Measurements from ENCODE around the gene MAP3K8.

The MAP3K8 gene

DNA sequence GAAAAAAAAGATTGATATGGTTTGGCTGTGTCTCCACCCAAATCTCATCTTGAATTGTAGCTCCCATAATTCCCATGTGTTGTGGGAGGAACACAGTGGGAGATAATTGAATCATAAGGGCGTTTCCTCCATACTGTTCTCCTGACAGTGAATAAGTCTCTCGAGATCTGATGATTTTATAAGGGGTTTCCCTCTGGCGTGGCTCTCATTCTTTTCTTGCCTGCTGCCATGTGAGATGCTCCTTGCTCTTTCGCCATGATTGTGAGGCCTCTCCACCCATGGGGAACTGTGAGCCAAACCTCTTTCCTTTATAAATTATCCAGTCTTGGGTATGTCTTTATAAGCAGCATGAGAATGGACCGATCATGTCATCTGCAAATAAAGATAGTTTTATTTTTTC lies 29.4 kb upstream of the MAP3K8 start:
- ATAC-seq: no peak
- TF ChIP-seq ISL1 (CRISPR knock-in tag; IDR thresholded peaks at IDR 0.05) (no peak), CSDC2 (CRISPR knock-in tag; IDR thresholded peaks at IDR 0.05) (no peak), TCF4 (CRISPR knock-in tag; IDR thresholded peaks at IDR 0.05; ENCODE audit: borderline replicate concordance) (no peak), SNAI2 (CRISPR knock-in tag; IDR thresholded peaks at IDR 0.05) (no peak), BACH2 (CRISPR knock-in tag; IDR thresholded peaks at IDR 0.05; ENCODE audit: borderline replicate concordance) (no peak), ESRRG (CRISPR knock-in tag; IDR thresholded peaks at IDR 0.05) (no peak), TSHZ2 (CRISPR knock-in tag; IDR thresholded peaks at IDR 0.05) (no peak), ARNTL (CRISPR knock-in tag; IDR thresholded peaks at IDR 0.05; ENCODE audit: borderline replicate concordance, low read depth) (no peak), PPARA (CRISPR knock-in tag; IDR thresholded peaks at IDR 0.05; ENCODE audit: borderline replicate concordance) (no peak), CREB5 (CRISPR knock-in tag; IDR thresholded peaks at IDR 0.05; ENCODE audit: low read depth) (no peak), ZNF8 (CRISPR knock-in tag; IDR thresholded peaks at IDR 0.05) (no peak), RARB (CRISPR knock-in tag; IDR thresholded peaks at IDR 0.05) (no peak), ZFP3 (CRISPR knock-in tag; IDR thresholded peaks at IDR 0.05) (no peak), ZC3H10 (CRISPR knock-in tag; IDR thresholded peaks at IDR 0.05) (no peak), OSR1 (CRISPR knock-in tag; IDR thresholded peaks at IDR 0.05) (no peak)
- TF ChIP-seq, protein P1, sequence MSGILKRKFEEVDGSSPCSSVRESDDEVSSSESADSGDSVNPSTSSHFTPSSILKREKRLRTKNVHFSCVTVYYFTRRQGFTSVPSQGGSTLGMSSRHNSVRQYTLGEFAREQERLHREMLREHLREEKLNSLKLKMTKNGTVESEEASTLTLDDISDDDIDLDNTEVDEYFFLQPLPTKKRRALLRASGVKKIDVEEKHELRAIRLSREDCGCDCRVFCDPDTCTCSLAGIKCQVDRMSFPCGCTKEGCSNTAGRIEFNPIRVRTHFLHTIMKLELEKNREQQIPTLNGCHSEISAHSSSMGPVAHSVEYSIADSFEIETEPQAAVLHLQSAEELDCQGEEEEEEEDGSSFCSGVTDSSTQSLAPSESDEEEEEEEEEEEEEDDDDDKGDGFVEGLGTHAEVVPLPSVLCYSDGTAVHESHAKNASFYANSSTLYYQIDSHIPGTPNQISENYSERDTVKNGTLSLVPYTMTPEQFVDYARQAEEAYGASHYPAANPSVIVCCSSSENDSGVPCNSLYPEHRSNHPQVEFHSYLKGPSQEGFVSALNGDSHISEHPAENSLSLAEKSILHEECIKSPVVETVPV (CRISPR knock-in tag; IDR thresholded peaks at IDR 0.05): no peak
- TF ChIP-seq, protein P2, sequence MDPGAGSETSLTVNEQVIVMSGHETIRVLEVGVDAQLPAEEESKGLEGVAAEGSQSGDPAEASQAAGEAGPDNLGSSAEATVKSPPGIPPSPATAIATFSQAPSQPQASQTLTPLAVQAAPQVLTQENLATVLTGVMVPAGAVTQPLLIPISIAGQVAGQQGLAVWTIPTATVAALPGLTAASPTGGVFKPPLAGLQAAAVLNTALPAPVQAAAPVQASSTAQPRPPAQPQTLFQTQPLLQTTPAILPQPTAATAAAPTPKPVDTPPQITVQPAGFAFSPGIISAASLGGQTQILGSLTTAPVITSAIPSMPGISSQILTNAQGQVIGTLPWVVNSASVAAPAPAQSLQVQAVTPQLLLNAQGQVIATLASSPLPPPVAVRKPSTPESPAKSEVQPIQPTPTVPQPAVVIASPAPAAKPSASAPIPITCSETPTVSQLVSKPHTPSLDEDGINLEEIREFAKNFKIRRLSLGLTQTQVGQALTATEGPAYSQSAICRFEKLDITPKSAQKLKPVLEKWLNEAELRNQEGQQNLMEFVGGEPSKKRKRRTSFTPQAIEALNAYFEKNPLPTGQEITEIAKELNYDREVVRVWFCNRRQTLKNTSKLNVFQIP (CRISPR knock-in tag; IDR thresholded peaks at IDR 0.05; ENCODE audit: borderline replicate concordance, low read depth): no peak
- TF ChIP-seq, protein P3, sequence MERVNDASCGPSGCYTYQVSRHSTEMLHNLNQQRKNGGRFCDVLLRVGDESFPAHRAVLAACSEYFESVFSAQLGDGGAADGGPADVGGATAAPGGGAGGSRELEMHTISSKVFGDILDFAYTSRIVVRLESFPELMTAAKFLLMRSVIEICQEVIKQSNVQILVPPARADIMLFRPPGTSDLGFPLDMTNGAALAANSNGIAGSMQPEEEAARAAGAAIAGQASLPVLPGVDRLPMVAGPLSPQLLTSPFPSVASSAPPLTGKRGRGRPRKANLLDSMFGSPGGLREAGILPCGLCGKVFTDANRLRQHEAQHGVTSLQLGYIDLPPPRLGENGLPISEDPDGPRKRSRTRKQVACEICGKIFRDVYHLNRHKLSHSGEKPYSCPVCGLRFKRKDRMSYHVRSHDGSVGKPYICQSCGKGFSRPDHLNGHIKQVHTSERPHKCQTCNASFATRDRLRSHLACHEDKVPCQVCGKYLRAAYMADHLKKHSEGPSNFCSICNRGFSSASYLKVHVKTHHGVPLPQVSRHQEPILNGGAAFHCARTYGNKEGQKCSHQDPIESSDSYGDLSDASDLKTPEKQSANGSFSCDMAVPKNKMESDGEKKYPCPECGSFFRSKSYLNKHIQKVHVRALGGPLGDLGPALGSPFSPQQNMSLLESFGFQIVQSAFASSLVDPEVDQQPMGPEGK (CRISPR knock-in tag; IDR thresholded peaks at IDR 0.05; ENCODE audit: borderline replicate concordance): no peak

DNA sequence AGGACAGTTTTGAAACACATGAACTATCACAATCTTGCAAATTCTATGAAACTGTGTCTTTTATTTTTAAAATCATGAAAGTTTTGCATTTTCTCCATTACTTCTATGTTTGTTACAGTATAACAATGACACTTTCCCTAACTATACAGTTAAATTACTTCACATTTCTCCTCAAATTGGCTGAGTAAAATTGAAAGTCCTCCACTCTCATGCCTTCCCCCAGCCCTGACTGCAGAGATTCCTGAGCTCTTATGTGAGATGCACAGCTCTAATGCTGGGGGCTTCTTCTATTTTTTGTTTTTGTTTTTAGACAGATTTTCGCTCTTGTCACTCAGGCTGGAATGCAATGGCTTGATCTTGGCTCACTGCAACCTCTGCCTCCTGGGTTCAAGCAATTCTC lies 22.7 kb upstream of the MAP3K8 start:
- no peak for ATAC-seq

More for the DNA sequence above, 22.7 kb upstream of the MAP3K8 start:
- no peak for TF ChIP-seq ZFP3 (CRISPR knock-in tag; IDR thresholded peaks at IDR 0.05)
- TF ChIP-seq, protein P3 (CRISPR knock-in tag; IDR thresholded peaks at IDR 0.05; ENCODE audit: borderline replicate concordance): no peak
- TF ChIP-seq PPARA (CRISPR knock-in tag; IDR thresholded peaks at IDR 0.05; ENCODE audit: borderline replicate concordance): no peak
- no peak for TF ChIP-seq ZFP30 (CRISPR knock-in tag; IDR thresholded peaks at IDR 0.05)
- no peak for TF ChIP-seq ZNF70 (CRISPR knock-in tag; IDR thresholded peaks at IDR 0.05)
- no peak for TF ChIP-seq TCF4 (CRISPR knock-in tag; IDR thresholded peaks at IDR 0.05; ENCODE audit: borderline replicate concordance)
- TF ChIP-seq ISL1 (CRISPR knock-in tag; IDR thresholded peaks at IDR 0.05): no peak
- no peak for TF ChIP-seq ESRRG (CRISPR knock-in tag; IDR thresholded peaks at IDR 0.05)
- no peak for TF ChIP-seq GLIS3 (CRISPR knock-in tag; IDR thresholded peaks at IDR 0.05)
- TF ChIP-seq, protein P1 (CRISPR knock-in tag; IDR thresholded peaks at IDR 0.05): no peak
- no peak for TF ChIP-seq SNAI2 (CRISPR knock-in tag; IDR thresholded peaks at IDR 0.05)
- no peak for TF ChIP-seq TOX (CRISPR knock-in tag; IDR thresholded peaks at IDR 0.05; ENCODE audit: borderline replicate concordance)
- no peak for TF ChIP-seq RARB (CRISPR knock-in tag; IDR thresholded peaks at IDR 0.05)
- no peak for TF ChIP-seq BACH2 (CRISPR knock-in tag; IDR thresholded peaks at IDR 0.05; ENCODE audit: borderline replicate concordance)
- no peak for TF ChIP-seq ZNF8 (CRISPR knock-in tag; IDR thresholded peaks at IDR 0.05)
- no peak for TF ChIP-seq CSDC2 (CRISPR knock-in tag; IDR thresholded peaks at IDR 0.05)
- TF ChIP-seq TSHZ2 (CRISPR knock-in tag; IDR thresholded peaks at IDR 0.05): no peak

Data from SK-N-SH treated with all-trans-retinoic acid at 6 μM for 48 hours (cell line).